D721Med (cell line): Measurements from ENCODE around the gene CA14.
"Not testable (repeated sequence)": the region's sequence is repeated elsewhere in the genome, so short reads cannot be mapped to it uniquely, and the experiment has no call there.

Source experiments
- DNase-seq: peaks from one replicate; pipeline ENCODE4 v3.0.0; 2011; ENCODE audit warnings: low spot score; ENCODE audit not compliant: insufficient read length
- FAIRE-seq: peaks from 2 replicates; lab custom pipeline; 2011; peaks lifted over from hg19 to GRCh38; lab: Jason Lieb, UNC
- TF ChIP-seq, protein P1 (sequence below): IDR thresholded peaks from 2 replicates; pipeline ENCODE4 v1.5.1; 2012; ENCODE audit warnings: mild to moderate bottlenecking, control low read depth; ENCODE audit not compliant: insufficient read depth; ENCODE audit errors: missing control alignments

Gene CA14

DNA sequence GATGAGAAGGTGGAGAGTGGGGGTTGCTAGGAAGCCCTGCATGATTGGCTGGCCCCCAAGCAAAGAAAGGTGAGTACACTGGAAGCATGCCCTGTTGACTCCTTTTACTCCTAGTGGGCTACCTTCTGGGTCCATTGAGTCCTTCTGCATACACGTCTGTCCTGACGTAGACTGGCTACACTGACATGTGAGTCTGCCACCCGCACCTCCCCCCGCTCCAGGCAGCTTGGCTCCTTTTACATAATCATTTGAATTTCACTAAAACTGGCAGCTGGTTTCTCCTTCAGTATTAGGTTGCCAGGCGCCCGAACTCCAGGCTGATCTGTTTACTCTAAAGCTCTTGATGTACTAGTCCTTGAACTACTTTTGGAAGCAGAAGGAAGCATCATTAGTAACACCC, 44.8 kb downstream of the CA14 start:
- no peak for DNase-seq

DNA sequence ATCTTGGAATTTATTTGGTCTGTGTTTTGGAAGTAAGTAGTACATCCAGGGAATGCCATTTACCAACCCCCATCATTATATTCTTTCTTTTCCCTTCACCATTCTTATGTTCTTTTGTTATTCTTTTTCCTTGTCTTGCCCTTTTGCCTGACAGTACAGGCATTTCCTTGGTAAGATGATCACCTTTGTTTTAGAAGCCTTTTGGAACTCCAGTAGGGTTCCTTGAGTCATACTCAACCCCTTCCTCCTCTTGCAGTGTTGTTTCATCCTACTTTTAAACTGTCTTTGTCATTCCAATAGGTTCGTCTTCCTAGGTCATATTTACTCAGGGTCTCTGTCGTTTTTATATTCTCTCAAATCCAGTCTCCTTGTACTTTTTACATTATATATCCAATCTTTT, 45.3 kb downstream of the CA14 start:
- FAIRE-seq = no peak
- no peak for DNase-seq
- TF ChIP-seq, protein P1, sequence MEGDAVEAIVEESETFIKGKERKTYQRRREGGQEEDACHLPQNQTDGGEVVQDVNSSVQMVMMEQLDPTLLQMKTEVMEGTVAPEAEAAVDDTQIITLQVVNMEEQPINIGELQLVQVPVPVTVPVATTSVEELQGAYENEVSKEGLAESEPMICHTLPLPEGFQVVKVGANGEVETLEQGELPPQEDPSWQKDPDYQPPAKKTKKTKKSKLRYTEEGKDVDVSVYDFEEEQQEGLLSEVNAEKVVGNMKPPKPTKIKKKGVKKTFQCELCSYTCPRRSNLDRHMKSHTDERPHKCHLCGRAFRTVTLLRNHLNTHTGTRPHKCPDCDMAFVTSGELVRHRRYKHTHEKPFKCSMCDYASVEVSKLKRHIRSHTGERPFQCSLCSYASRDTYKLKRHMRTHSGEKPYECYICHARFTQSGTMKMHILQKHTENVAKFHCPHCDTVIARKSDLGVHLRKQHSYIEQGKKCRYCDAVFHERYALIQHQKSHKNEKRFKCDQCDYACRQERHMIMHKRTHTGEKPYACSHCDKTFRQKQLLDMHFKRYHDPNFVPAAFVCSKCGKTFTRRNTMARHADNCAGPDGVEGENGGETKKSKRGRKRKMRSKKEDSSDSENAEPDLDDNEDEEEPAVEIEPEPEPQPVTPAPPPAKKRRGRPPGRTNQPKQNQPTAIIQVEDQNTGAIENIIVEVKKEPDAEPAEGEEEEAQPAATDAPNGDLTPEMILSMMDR = no peak

More for the DNA sequence above, 44.8 kb downstream of the CA14 start:
- no peak for FAIRE-seq
- TF ChIP-seq, protein P1 = no peak

DNA sequence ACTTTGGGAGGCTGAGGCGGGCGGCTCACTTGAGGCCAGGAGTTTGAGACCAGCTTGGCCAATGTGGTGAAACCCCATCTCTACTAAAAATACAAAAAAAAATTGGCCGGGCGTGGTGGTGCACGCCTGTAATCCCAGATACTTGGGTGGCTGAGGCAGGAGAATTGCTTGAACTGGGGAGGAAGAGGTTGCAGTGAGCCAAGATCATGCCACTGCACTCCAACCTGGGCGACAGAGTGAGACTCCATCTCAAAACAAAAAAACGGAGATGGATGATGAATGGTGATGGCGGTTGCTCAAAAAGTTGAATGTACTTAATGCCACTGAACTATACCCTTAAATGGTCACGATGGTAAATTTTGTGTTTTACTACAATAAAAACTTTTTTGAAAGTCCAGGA, 51.0 kb downstream of the CA14 start:
- not testable (repeated sequence) for DNase-seq, FAIRE-seq

DNA sequence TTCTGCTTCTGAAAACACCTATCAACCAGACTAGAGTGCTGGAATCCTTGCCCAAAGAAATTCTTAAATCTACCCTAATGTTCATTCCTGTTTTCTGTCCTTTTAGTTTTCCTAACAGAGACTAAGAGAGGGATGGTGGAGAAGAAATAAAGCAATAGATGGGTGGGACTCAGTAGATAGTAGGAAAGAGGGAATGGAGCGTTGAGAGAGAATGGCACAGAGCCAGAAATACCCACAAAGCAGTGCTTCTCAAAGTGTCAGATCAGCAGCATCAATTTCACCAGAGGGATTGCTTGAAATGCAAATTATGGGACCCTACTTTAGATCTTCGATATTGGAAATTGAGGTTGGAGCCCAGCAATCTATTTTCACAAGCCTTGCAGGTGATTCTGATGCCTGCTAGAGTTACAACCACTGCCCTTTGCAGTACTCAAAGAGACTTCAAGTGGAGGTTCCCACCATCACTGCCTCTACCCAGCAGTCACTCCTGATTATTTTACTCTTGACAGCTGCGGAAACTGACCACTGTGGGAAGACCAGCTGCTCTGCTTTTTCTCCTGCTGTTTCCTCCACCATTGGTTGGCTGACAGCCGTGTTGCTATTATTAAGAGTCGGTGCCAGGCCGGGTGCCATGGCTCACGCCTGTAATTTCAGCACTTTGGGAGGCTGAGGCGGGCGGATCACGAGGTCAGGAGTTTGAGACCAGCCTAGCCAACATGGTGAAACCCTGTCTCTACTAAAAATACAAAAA, 52.4 kb downstream of the CA14 start:
- no peak for FAIRE-seq
- DNase-seq = no peak
- TF ChIP-seq, protein P1 = no peak

DNA sequence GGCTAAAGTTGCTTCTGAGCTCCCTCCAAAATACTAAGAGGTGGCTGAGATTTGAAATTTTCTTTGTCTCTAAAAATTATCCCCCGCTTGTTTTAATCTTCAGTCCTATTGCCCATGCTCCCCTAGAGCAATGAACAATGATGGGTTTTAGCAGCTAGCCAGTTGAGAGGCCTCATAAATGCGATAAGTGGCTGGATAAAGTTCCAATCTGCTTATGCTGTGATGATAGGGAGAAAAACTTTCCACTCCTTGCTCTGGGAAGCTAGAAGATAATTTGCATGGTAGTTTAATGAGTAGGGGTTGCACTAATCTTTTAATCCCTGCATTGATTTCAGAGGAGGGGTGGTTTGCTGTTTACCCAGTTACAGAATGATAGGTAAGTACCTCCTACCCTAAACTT, 54.2 kb downstream of the CA14 start:
- FAIRE-seq (peak; percentile 96), DNase-seq (peak; percentile 55)
- TF ChIP-seq, protein P1 = no peak
